Upper lobe of left lung (tissue), 4 donors: ENCODE results near the gene OPCML.

Source experiments
- CTCF ChIP-seq, 6 experiments: fragments of 450-650 bp in 4 of 6; fragments of 200-600 bp in 2 of 6; sonication (generic) in 2 of 6; IDR thresholded peaks; one replicate each; pipeline ENCODE4 v1.5.1; 2016 to 2019; ENCODE audit warnings: antibody characterized with exemption in 6 of 6
- POLR2A ChIP-seq, 4 donors: fragments of 450-650 bp; IDR thresholded peaks; one replicate each; pipeline ENCODE4 v1.5.1; 2016 to 2017; ENCODE audit warnings: antibody characterized with exemption in 4 of 4, mild to moderate bottlenecking in 2 of 4

GRCh38 chr11:133331031-133331430 lies 201.3 kb downstream of the OPCML start:
- TF ChIP-seq CTCF (IDR thresholded peaks at IDR 0.05) (no peak), POLR2A (IDR thresholded peaks at IDR 0.05) (no peak)
